ENCODE data around the gene TRPM3. TPM values are rescaled to one million over a fixed set of nuclear protein-coding genes. Genes with fewer than 3 reads are reported as not detected.

TRPM3 gene
- total and polyA plus RNA-seq, 5 donors = 0.38 to 2.2 (median 1.2) TPM

- Histone ChIP-seq H3K4me3 (ENCODE audit: low read length) (no peak overlapping the region), H3K9me3 (ENCODE audit: control insufficient read depth, low read length) (no peaks in the 10 kb centered on the region), H3K4me1 (ENCODE audit: control insufficient read depth, insufficient read depth, low read length) (no peaks in the 10 kb centered on the region), H3K27me3 (ENCODE audit: control insufficient read depth, insufficient read depth) (no peaks in the 10 kb centered on the region), H3K27ac (ENCODE audit: low read length) (no peak overlapping the region)
- DNase-seq = no peak
- intact Hi-C loops (cut with DNase I) = no loop called here
- ATAC-seq = no peak
- WGBS = 86% methylated on average over 4 of the region's 4 CpGs
Observed at GRCh38 chr9:70893580-70894122, 227.8 kb downstream of the TRPM3 start.

DNA sequence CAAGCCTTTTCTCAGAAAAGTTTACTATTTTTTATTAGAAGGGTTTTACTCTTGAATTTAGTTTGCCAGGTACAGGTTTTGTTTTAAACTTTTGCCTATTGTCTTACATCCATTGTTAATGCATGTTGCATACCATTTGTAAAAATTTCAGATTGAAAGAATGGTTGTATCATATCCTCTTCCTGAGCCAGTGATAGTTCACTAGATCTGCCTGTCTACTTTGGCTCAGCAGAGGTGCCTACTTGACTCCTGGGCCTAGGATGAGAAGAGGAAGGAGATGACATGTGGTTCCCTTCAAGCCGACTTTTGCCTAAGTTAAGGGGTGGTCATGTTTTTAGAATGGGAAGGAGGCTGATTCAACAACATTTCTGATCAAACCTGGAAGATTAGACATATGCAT lies 232.9 kb downstream of the TRPM3 start:
- Histone ChIP-seq H3K9me3 (ENCODE audit: control insufficient read depth, low read length) (no peaks in the 10 kb centered on the region), H3K4me3 (ENCODE audit: low read length) (no peak overlapping the region), H3K27ac (ENCODE audit: low read length) (no peak overlapping the region), H3K27me3 (ENCODE audit: control insufficient read depth, insufficient read depth) (no peaks in the 10 kb centered on the region), H3K4me1 (ENCODE audit: control insufficient read depth, insufficient read depth, low read length) (no peaks in the 10 kb centered on the region)
- 84% methylated on average over 1 of the region's 1 CpG for WGBS
- intact Hi-C loops (cut with DNase I) = no loop called here
- ATAC-seq (no peak), DNase-seq (no peak)

- Histone ChIP-seq H3K27me3 (ENCODE audit: control insufficient read depth, insufficient read depth) (no peaks in the 10 kb centered on the region), H3K9me3 (ENCODE audit: control insufficient read depth, low read length) (no peaks in the 10 kb centered on the region), H3K27ac (ENCODE audit: low read length) (no peak overlapping the region), H3K4me3 (ENCODE audit: low read length) (no peak overlapping the region), H3K4me1 (ENCODE audit: control insufficient read depth, insufficient read depth, low read length) (no peaks in the 10 kb centered on the region)
- WGBS = 78% methylated on average over 2 of the region's 2 CpGs
- ATAC-seq (no peak), DNase-seq (no peak)
- intact Hi-C loops (cut with DNase I) = no loop called here
Observed at GRCh38 chr9:70887826-70888225, 233.6 kb downstream of the TRPM3 start.

- intact Hi-C loops (cut with DNase I) = no loop called here
- Histone ChIP-seq H3K9me3 (ENCODE audit: control insufficient read depth, low read length) (no peaks in the 10 kb centered on the region), H3K4me1 (ENCODE audit: control insufficient read depth, insufficient read depth, low read length) (no peaks in the 10 kb centered on the region), H3K27me3 (ENCODE audit: control insufficient read depth, insufficient read depth) (no peaks in the 10 kb centered on the region), H3K4me3 (ENCODE audit: low read length) (no peak overlapping the region), H3K27ac (ENCODE audit: low read length) (no peak overlapping the region)
- DNase-seq (no peak), ATAC-seq (no peak)
- 88% methylated on average over 7 of the region's 7 CpGs for WGBS
Observed at GRCh38 chr9:70883963-70884793, 237.2 kb downstream of the TRPM3 start.

- WGBS = 73% methylated on average over 1 of the region's 1 CpG
- ATAC-seq (no peak), DNase-seq (no peak)
- no peak overlapping the region for H3K27ac ChIP-seq (ENCODE audit: low read length)
- H3K4me3 ChIP-seq (ENCODE audit: low read length) = no peak overlapping the region
- H3K27me3 ChIP-seq (ENCODE audit: control insufficient read depth, insufficient read depth) = no peaks in the 10 kb centered on the region
- intact Hi-C loops (cut with DNase I) = no loop called here
- H3K4me1 ChIP-seq (ENCODE audit: control insufficient read depth, insufficient read depth, low read length) = no peaks in the 10 kb centered on the region
- H3K9me3 ChIP-seq (ENCODE audit: control insufficient read depth, low read length) = no peaks in the 10 kb centered on the region
Observed at GRCh38 chr9:70883056-70883455, 238.4 kb downstream of the TRPM3 start.

DNA sequence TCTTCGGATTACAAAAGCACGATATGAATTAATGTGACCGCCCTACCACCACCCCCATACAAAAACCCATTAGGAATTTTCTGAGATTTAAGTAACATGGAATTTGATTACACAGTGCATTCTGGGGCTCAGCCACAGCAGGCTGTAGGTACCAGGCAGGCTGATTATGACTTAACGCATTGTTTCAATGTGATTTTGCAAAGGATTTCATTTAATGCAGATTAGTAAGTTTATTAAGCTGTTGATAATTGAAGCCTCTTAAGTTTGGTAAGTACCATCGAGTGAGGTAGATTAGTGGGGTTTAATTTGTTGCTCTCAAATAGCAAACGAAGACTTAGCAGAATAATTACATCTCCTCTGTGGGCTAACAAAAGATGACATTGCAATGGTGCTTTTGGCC lies 240.1 kb downstream of the TRPM3 start:
- Histone ChIP-seq H3K27me3 (ENCODE audit: control insufficient read depth, insufficient read depth) (no peaks in the 10 kb centered on the region), H3K4me3 (ENCODE audit: low read length) (no peak overlapping the region), H3K9me3 (ENCODE audit: control insufficient read depth, low read length) (no peaks in the 10 kb centered on the region), H3K27ac (ENCODE audit: low read length) (no peak overlapping the region), H3K4me1 (ENCODE audit: control insufficient read depth, insufficient read depth, low read length) (no peaks in the 10 kb centered on the region)
- WGBS = 84% methylated on average over 6 of the region's 6 CpGs
- intact Hi-C loops (cut with DNase I) = no loop called here
- ATAC-seq (no peak), DNase-seq (no peak)

GRCh38 chr9:70880535-70880934 lies 240.9 kb downstream of the TRPM3 start:
- ATAC-seq (no peak), DNase-seq (no peak)
- no peaks in the 10 kb centered on the region for H3K27me3 ChIP-seq (ENCODE audit: control insufficient read depth, insufficient read depth)
- H3K27ac ChIP-seq (ENCODE audit: low read length) = no peak overlapping the region
- H3K4me3 ChIP-seq (ENCODE audit: low read length) = no peak overlapping the region
- no peaks in the 10 kb centered on the region for H3K9me3 ChIP-seq (ENCODE audit: control insufficient read depth, low read length)
- intact Hi-C loops (cut with DNase I) = no loop called here
- H3K4me1 ChIP-seq (ENCODE audit: control insufficient read depth, insufficient read depth, low read length) = no peaks in the 10 kb centered on the region

DNA sequence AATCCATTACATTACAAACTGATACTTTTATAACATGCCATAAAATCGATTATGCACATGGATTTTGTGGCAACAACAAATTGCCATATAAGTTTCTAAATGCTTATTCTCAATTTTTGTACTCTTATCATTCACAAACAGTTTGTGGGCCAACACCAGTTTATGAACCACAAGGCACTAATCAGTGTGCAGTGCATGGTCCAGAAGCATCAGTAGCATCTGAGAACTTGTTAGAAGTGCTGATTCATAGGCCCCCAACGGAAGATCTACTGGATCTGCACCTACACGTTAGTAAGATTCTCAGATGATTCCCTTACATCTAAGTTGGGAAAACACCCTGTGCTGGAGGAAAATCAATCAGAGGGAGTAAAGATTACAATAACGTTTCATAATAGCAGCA lies 242.8 kb downstream of the TRPM3 start:
- Histone ChIP-seq H3K4me3 (ENCODE audit: low read length) (no peak overlapping the region), H3K27ac (ENCODE audit: low read length) (no peak overlapping the region), H3K27me3 (ENCODE audit: control insufficient read depth, insufficient read depth) (no peaks in the 10 kb centered on the region), H3K4me1 (ENCODE audit: control insufficient read depth, insufficient read depth, low read length) (no peaks in the 10 kb centered on the region), H3K9me3 (ENCODE audit: control insufficient read depth, low read length) (no peaks in the 10 kb centered on the region)
- no peak for DNase-seq
- intact Hi-C loops (cut with DNase I) = loop anchor here in 1 of 4 donors (5.0 kb wide), 1 partner anchor 39 kb away; no protein-coding TSS in a partner anchor
- ATAC-seq = no peak
- 65% methylated on average over 4 of the region's 4 CpGs for WGBS

- Histone ChIP-seq H3K4me1 (ENCODE audit: control insufficient read depth, insufficient read depth, low read length) (no peaks in the 10 kb centered on the region), H3K27ac (ENCODE audit: low read length) (no peak overlapping the region), H3K27me3 (ENCODE audit: control insufficient read depth, insufficient read depth) (no peaks in the 10 kb centered on the region), H3K9me3 (ENCODE audit: control insufficient read depth, low read length) (no peaks in the 10 kb centered on the region), H3K4me3 (ENCODE audit: low read length) (no peak overlapping the region)
- 87% methylated on average over 1 of the region's 1 CpG for WGBS
- no peak for ATAC-seq
- intact Hi-C loops (cut with DNase I) = no loop called here
- DNase-seq = no peak
Observed at GRCh38 chr9:70874451-70874850, 247.0 kb downstream of the TRPM3 start.

GRCh38 chr9:70873506-70873905 lies 247.9 kb downstream of the TRPM3 start:
- no peak overlapping the region for H3K4me3 ChIP-seq (ENCODE audit: low read length)
- ATAC-seq = no peak
- no peaks in the 10 kb centered on the region for H3K9me3 ChIP-seq (ENCODE audit: control insufficient read depth, low read length)
- WGBS = 67% methylated on average over 2 of the region's 2 CpGs
- intact Hi-C loops (cut with DNase I) = no loop called here
- H3K27ac ChIP-seq (ENCODE audit: low read length) = no peak overlapping the region
- H3K27me3 ChIP-seq (ENCODE audit: control insufficient read depth, insufficient read depth) = no peaks in the 10 kb centered on the region
- no peaks in the 10 kb centered on the region for H3K4me1 ChIP-seq (ENCODE audit: control insufficient read depth, insufficient read depth, low read length)
- DNase-seq = no peak

DNA sequence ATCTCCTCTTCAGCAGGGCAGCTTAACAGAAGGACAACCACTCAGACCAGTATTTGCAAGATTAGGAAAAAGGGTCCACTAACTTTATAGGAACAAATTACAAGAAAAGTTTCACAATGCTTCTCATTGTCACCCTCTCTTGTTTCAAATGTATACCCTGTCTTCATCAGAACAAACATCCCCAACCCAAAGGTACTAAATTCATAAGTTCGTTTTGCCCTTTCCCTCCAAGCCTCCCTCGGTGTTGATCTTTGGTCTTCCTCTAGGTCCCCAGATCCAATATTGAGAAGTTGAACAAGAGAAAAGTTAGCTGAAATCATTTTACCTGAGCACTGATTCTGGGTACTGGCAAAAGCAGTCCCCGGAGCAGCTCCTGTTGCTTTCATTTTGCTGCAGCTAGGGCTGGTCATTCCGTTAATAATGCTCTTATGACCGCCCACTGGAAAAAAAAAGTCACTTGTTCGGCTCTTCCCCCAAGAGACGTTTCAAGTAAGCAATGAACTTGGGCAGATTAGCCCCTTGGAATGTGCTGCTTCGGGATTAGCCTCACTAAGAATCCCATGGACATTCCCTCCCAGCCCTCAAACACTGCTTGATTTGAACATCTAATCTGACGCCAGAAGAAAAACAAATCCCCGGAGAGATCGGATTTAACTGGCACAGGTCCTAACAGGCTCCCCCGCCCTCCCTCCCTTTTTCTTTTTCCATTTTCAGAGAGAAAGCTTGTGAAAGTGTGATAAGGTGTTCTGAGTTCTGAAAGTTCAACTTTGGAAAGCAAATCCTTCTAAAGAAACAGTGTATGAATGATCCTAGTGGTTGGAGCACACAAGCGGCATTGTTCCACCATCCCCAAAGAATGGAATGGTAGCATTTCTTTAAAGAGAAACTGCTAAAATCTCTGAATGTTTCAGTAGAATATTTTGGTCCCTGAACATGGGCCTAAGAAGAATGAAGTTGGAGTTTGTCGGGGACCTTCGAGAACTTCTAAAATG lies 252.5 kb downstream of the TRPM3 start:
- Histone ChIP-seq H3K4me1 (ENCODE audit: control insufficient read depth, insufficient read depth, low read length) (no peaks in the 10 kb centered on the region), H3K27ac (ENCODE audit: low read length) (no peak overlapping the region), H3K9me3 (ENCODE audit: control insufficient read depth, low read length) (no peaks in the 10 kb centered on the region), H3K4me3 (ENCODE audit: low read length) (peak overlapping the region; percentile 71), H3K27me3 (ENCODE audit: control insufficient read depth, insufficient read depth) (no peaks in the 10 kb centered on the region)
- WGBS = 25% methylated on average over 15 of the region's 15 CpGs
- DNase-seq (peak in 2 of 3 donors; percentile 36 to 40), ATAC-seq (peak; percentile 93 to 97)
- intact Hi-C loops (cut with DNase I) = no loop called here

Data from right cardiac atrium (tissue), 5 donors.